IMR-90 (cell line): ENCODE data around the gene PALMD. TPM values are rescaled to one million over a fixed set of nuclear protein-coding genes. Genes with fewer than 3 reads are reported as not detected.

ENCODE experiments used
- ATAC-seq: fragments of 200-7000 bp; cut with Tn5 transposase; 2 replicates; pipeline ENCODE4 v1.9.1; 2020; ENCODE audit warnings: low read depth, mild to moderate bottlenecking, moderate library complexity
- BruUV-seq: library from RNA; stranded (reverse); fragments of 400-500 nt; replicated peaks from 2 replicates; lab custom pipeline; 2021; lab: Mats Ljungman, UMichigan
- CTCF ChIA-PET: fragments of 300-600 bp; formaldehyde crosslinking; extraction: SDS; loops from one replicate; lab custom pipeline; 2021; ENCODE audit warnings: antibody characterized with exemption; lab: Yijun Ruan, JAX
- POLR2A ChIA-PET: fragments of 300-600 bp; sonication (Branson Sonifier 250); formaldehyde crosslinking; loops from one replicate; lab custom pipeline; 2022; ENCODE audit warnings: antibody characterized with exemption; ENCODE audit not compliant: unreplicated experiment; lab: Charles Lee
- DNase-seq: peaks from one replicate; pipeline ENCODE4 v3.0.0; 2013
- H2AFZ ChIP-seq: replicated peaks from 2 replicates; pipeline ENCODE3; 2013; ENCODE audit warnings: low read length, mild to moderate bottlenecking; ENCODE audit not compliant: poor library complexity
- H2AK5ac ChIP-seq: 2 replicates; pipeline ENCODE4 v1.6.1; 2013; ENCODE audit warnings: low read depth, low read length, inconsistent platforms
- H2AK9ac ChIP-seq: replicated peaks from 2 replicates; pipeline ENCODE3; 2013; ENCODE audit warnings: mild to moderate bottlenecking, low read depth, low read length, moderate library complexity; ENCODE audit not compliant: poor library complexity
- H2BK120ac ChIP-seq: 2 replicates; pipeline ENCODE4 v1.6.1; 2013; ENCODE audit warnings: low read depth, low read length, inconsistent platforms
- H2BK15ac ChIP-seq: 3 replicates; pipeline ENCODE4 v1.6.1; 2013; ENCODE audit warnings: low read depth, low read length, inconsistent platforms
- H2BK20ac ChIP-seq: 2 replicates; pipeline ENCODE4 v1.6.1; 2013; ENCODE audit warnings: low read depth, mild to moderate bottlenecking, inconsistent platforms, low read length, moderate library complexity
- H2BK5ac ChIP-seq: 2 replicates; pipeline ENCODE4 v1.6.1; 2013; ENCODE audit warnings: mild to moderate bottlenecking, low read depth, low read length, inconsistent platforms; ENCODE audit not compliant: poor library complexity, severe bottlenecking
- H3K14ac ChIP-seq: replicated peaks from 2 replicates; pipeline ENCODE4 v1.6.1; 2013; ENCODE audit warnings: low read depth, low read length, inconsistent platforms
- H3K18ac ChIP-seq: 2 replicates; pipeline ENCODE4 v1.6.1; 2013; ENCODE audit warnings: low read depth, low read length, control low read depth
- H3K23ac ChIP-seq: 2 replicates; pipeline ENCODE4 v1.6.1; 2013; ENCODE audit warnings: low read depth, low read length, inconsistent platforms
- H3K27ac ChIP-seq: 2 replicates; pipeline ENCODE4 v1.5.1; 2013; ENCODE audit warnings: mild to moderate bottlenecking, control low read depth, low read length; ENCODE audit not compliant: insufficient read depth
- H3K27me3 ChIP-seq: 2 replicates; pipeline ENCODE4 v1.6.1; 2013; ENCODE audit warnings: low read length; ENCODE audit not compliant: control insufficient read depth, insufficient read depth
- H3K36me3 ChIP-seq: 2 replicates; pipeline ENCODE4 v1.6.1; 2013; ENCODE audit warnings: low read length, mixed read lengths; ENCODE audit not compliant: control insufficient read depth, insufficient read depth
- H3K4ac ChIP-seq: 2 replicates; pipeline ENCODE4 v1.6.1; 2013; ENCODE audit warnings: low read depth, low read length, inconsistent platforms
- H3K4me1 ChIP-seq: 2 replicates; pipeline ENCODE4 v1.6.1; 2013; ENCODE audit warnings: low read length, mixed read lengths; ENCODE audit not compliant: control insufficient read depth, insufficient read depth
- H3K4me2 ChIP-seq: 2 replicates; pipeline ENCODE4 v1.6.1; 2013; ENCODE audit warnings: low read depth, mild to moderate bottlenecking, control low read depth, low read length, moderate library complexity
- H3K4me3 ChIP-seq: 2 replicates; pipeline ENCODE4 v1.5.1; 2013; ENCODE audit warnings: low read depth, mild to moderate bottlenecking, control low read depth, low read length, moderate library complexity; ENCODE audit not compliant: insufficient read depth
- H3K56ac ChIP-seq: 2 replicates; pipeline ENCODE4 v1.6.1; 2013; ENCODE audit warnings: low read length, inconsistent platforms; ENCODE audit not compliant: insufficient read depth; ENCODE audit errors: extremely low read depth
- H3K79me1 ChIP-seq, 2 experiments: 2 replicates each; pipeline ENCODE4 v1.6.1; 2013; ENCODE audit warnings: low read length in 2 of 2, inconsistent platforms in 1 of 2, low read depth in 1 of 2
- H3K9ac ChIP-seq: 2 replicates; pipeline ENCODE4 v1.6.1; 2013; ENCODE audit warnings: low read depth, low read length, control low read depth
- H3K9me1 ChIP-seq: 2 replicates; pipeline ENCODE4 v1.6.1; 2013; ENCODE audit warnings: low read length, inconsistent platforms; ENCODE audit not compliant: insufficient read depth
- H3K9me3 ChIP-seq: 2 replicates; pipeline ENCODE4 v1.6.1; 2013; ENCODE audit warnings: low read length; ENCODE audit not compliant: control insufficient read depth, insufficient read depth
- H4K20me1 ChIP-seq: 2 replicates; pipeline ENCODE4 v1.6.1; 2013; ENCODE audit warnings: low read length, inconsistent platforms; ENCODE audit not compliant: insufficient read depth
- H4K5ac ChIP-seq: 2 replicates; pipeline ENCODE4 v1.6.1; 2013; ENCODE audit warnings: mild to moderate bottlenecking, low read depth, low read length, control low read depth
- H4K8ac ChIP-seq, 2 experiments: 2 replicates each; pipeline ENCODE4 v1.6.1; 2013; ENCODE audit warnings: low read depth in 2 of 2, low read length in 2 of 2, control low read depth in 1 of 2, inconsistent platforms in 1 of 2
- H4K91ac ChIP-seq: 2 replicates; pipeline ENCODE4 v1.6.1; 2013; ENCODE audit warnings: low read depth, low read length, inconsistent platforms; ENCODE audit not compliant: insufficient read depth
- ELK1 ChIP-seq: fragments of 150-350 bp; IDR thresholded peaks from 2 replicates; pipeline ENCODE4 v1.6.1; 2016; ENCODE audit warnings: low read depth, mild to moderate bottlenecking, low read length, moderate library complexity, borderline replicate concordance
- MAFK ChIP-seq: IDR thresholded peaks from 2 replicates; pipeline ENCODE4 v1.6.1; 2012; ENCODE audit warnings: low read depth, low read length, improper control_type of control experiment
- NFE2L2 ChIP-seq: fragments of 150-350 bp; IDR thresholded peaks from 2 replicates; pipeline ENCODE4 v1.6.1; 2016; ENCODE audit warnings: low read depth, mild to moderate bottlenecking, low read length
- RAD21 ChIP-seq: IDR thresholded peaks from 2 replicates; pipeline ENCODE4 v1.6.1; 2012; ENCODE audit warnings: low read length, improper control_type of control experiment
- USF2 ChIP-seq: fragments of 150-350 bp; IDR thresholded peaks from 2 replicates; pipeline ENCODE4 v1.6.1; 2017; ENCODE audit warnings: mild to moderate bottlenecking, antibody characterized with exemption, low read length, low read depth
- WGBS, 2 experiments: methylation state at CpG; one replicate each; pipeline versions ENCODE4 v1.1.5 to v1.1.7; 2013; ENCODE audit warnings: missing lambda C conversion rate in 2 of 2; ENCODE audit not compliant: insufficient read length in 1 of 2; ENCODE audit errors: extremely low coverage in 2 of 2; 5-methylcytosine and 5-hydroxymethylcytosine counted together
- dilution Hi-C: fragments of 300-500 bp; cut with HindIII; formaldehyde crosslinking; loops from one replicate; pipeline ENCODE4 v1.14.3; 2018; ENCODE audit warnings: low sequenced_read_pairs; ENCODE audit not compliant: unreplicated experiment
- in situ Hi-C: fragments of 300-500 bp; cut with MboI; formaldehyde crosslinking; loops from 3 replicates; pipeline ENCODE4 v1.14.3; 2019; ENCODE audit warnings: low sequenced_read_pairs, inconsistent platforms, mixed read lengths
- intact Hi-C: fragments of 100-400 bp; cut with micrococcal nuclease; formaldehyde crosslinking; loops from 2 replicates; pipeline ENCODE4 v1.10.0; 2022
- polyA plus RNA-seq, 3 experiments: library from polyadenylated mRNA; depleted of rRNA; stranded (reverse); fragments of >200 nt; gene quantifications; 2 replicates each; pipeline ENCODE4 v1.2.3, GENCODE V29; 2012; ENCODE audit warnings: low replicate concordance in 1 of 3
- total RNA-seq: library from RNA; depleted of rRNA; stranded (reverse); fragments of >200 nt; gene quantifications from 2 replicates; pipeline ENCODE4 v1.2.3, GENCODE V29; 2012

Gene PALMD
- total and polyA plus RNA-seq, 2 of the 4 experiments (the other 2 are of a cell fraction) = 0.51 to 0.72 TPM

- Histone ChIP-seq H4K91ac (no peak overlapping the region), H3K27ac (no peak overlapping the region), H3K18ac (no peak overlapping the region), H2AK9ac (no peak overlapping the region), H2BK5ac (no peak overlapping the region), H3K56ac (no peak overlapping the region), H3K9ac (no peak overlapping the region), H2AFZ (no peak overlapping the region), H3K4me1 (no peaks in the 10 kb centered on the region), H3K27me3 (0 out of 2 replicates have a peak, but pooled peaks cover 2% of the 10 kb centered on the region), H4K5ac (no peak overlapping the region), H3K36me3 (no peaks in the 10 kb centered on the region), H2AK5ac (no peak overlapping the region), H3K9me1 (no peaks in the 10 kb centered on the region), H3K9me3 (peaks cover 2% of the 10 kb centered on the region; the same call in 1 of the 2 replicates), H3K4ac (no peak overlapping the region), H3K79me1 (no peaks in the 10 kb centered on the region), H3K23ac (no peak overlapping the region), H3K4me2 (no peak overlapping the region), H2BK120ac (no peak overlapping the region), H3K4me3 (no peak overlapping the region), H2BK15ac (no peak overlapping the region), H4K20me1 (no peaks in the 10 kb centered on the region), H3K14ac (no peak overlapping the region), H4K8ac (no peak overlapping the region), H2BK20ac (no peak overlapping the region)
- intact Hi-C loops (no loop called here), in situ Hi-C loops (no loop called here), dilution Hi-C loops (no loop called here)
- ATAC-seq (no peak), DNase-seq (no peak)
- no TSS peak for BruUV-seq
- TF ChIP-seq MAFK (no peak), RAD21 (no peak), USF2 (no peak), ELK1 (no peak), NFE2L2 (no peak)
- WGBS, 2 experiments = 0% methylated on average over 1 of the region's 2 CpGs; no CpG with 5 or more reads in 1 of the 2 experiments
- ChIA-PET POLR2A (no interaction called here), CTCF (no interaction called here)
Measured at GRCh38 chr1:99696616-99697015, 50.7 kb downstream of the PALMD start.
